Ovary (tissue), 3 donors: ENCODE measurements around the gene SLC4A5.

ENCODE experiments used
- EP300 ChIP-seq: sonication (generic); formaldehyde crosslinking; IDR thresholded peaks from one replicate; pipeline ENCODE4 v1.6.1; 2017; ENCODE audit warnings: antibody characterized with exemption
- POLR2A ChIP-seq: fragments of 450-650 bp; IDR thresholded peaks from one replicate; pipeline ENCODE4 v1.6.1; 2017; ENCODE audit warnings: antibody characterized with exemption, mild to moderate bottlenecking, moderate library complexity
- TF ChIP-seq, protein P1 (sequence below), 3 donors: fragments of 450-650 bp in 2 of 3; fragments of 200-600 bp in 1 of 3; IDR thresholded peaks; one replicate each; pipeline versions ENCODE4 v1.5.1 to v1.8.0; 2016 to 2022; ENCODE audit warnings: antibody characterized with exemption in 3 of 3, mild to moderate bottlenecking in 1 of 3
- donor health status: DM: no; HTN: no; CAD: no.

GRCh38 chr2:74275228-74275627, 68.0 kb downstream of the SLC4A5 start:
- TF ChIP-seq, protein P1, sequence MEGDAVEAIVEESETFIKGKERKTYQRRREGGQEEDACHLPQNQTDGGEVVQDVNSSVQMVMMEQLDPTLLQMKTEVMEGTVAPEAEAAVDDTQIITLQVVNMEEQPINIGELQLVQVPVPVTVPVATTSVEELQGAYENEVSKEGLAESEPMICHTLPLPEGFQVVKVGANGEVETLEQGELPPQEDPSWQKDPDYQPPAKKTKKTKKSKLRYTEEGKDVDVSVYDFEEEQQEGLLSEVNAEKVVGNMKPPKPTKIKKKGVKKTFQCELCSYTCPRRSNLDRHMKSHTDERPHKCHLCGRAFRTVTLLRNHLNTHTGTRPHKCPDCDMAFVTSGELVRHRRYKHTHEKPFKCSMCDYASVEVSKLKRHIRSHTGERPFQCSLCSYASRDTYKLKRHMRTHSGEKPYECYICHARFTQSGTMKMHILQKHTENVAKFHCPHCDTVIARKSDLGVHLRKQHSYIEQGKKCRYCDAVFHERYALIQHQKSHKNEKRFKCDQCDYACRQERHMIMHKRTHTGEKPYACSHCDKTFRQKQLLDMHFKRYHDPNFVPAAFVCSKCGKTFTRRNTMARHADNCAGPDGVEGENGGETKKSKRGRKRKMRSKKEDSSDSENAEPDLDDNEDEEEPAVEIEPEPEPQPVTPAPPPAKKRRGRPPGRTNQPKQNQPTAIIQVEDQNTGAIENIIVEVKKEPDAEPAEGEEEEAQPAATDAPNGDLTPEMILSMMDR (IDR thresholded peaks at IDR 0.05): no peak
- TF ChIP-seq POLR2A (no peak), EP300 (no peak)
